ENCODE data around the gene FAM131B.

Gene FAM131B

DNA sequence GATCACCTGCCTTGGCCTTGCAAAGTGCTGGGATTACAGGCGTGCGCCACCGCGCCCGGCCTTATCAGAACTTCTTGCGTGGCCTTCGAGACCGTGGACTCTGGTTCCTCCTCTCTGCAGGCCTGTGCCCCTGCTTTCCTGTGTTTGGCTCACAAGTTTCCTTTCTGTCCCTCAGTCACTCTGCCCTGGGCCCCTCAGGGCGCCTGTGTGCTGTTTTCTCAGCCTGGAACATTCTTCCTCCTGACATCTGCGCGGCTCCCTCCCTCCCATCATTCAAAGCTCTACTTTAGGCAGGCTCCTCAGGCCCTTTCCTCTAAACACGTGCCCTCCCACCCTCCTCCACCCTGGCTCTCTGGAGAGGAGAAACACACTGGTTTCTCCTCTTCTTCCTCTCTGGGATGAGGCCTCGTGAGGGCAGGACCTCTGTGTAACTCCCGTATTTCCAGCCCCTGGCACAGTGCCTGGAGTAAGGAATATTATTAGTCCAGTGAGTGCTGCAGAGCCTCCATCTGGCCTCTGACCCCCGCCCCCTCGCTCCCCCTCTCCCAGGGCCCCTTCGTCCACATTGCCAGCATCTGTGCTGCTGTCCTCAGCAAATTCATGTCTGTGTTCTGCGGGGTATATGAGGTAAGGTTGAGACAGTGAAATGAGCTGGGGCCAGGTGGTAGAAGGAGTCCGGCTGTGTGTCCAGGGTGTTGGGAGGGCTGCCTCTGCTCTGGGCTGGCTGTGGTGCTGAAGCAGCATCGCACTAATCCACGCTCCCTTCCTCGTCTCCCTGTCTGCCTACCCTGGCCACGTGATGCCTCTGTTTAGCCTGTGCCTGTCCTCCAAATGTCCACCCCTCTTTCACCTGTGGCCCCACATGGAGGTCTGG lies 39.5 kb downstream of the FAM131B start:
- TF ChIP-seq, protein P1, sequence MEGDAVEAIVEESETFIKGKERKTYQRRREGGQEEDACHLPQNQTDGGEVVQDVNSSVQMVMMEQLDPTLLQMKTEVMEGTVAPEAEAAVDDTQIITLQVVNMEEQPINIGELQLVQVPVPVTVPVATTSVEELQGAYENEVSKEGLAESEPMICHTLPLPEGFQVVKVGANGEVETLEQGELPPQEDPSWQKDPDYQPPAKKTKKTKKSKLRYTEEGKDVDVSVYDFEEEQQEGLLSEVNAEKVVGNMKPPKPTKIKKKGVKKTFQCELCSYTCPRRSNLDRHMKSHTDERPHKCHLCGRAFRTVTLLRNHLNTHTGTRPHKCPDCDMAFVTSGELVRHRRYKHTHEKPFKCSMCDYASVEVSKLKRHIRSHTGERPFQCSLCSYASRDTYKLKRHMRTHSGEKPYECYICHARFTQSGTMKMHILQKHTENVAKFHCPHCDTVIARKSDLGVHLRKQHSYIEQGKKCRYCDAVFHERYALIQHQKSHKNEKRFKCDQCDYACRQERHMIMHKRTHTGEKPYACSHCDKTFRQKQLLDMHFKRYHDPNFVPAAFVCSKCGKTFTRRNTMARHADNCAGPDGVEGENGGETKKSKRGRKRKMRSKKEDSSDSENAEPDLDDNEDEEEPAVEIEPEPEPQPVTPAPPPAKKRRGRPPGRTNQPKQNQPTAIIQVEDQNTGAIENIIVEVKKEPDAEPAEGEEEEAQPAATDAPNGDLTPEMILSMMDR (IDR thresholded peaks at IDR 0.05) = no peak
- no peak for TF ChIP-seq ZFX (IDR thresholded peaks at IDR 0.05; ENCODE audit: borderline replicate concordance)
- no peak overlapping the region for H3K27ac ChIP-seq

DNA sequence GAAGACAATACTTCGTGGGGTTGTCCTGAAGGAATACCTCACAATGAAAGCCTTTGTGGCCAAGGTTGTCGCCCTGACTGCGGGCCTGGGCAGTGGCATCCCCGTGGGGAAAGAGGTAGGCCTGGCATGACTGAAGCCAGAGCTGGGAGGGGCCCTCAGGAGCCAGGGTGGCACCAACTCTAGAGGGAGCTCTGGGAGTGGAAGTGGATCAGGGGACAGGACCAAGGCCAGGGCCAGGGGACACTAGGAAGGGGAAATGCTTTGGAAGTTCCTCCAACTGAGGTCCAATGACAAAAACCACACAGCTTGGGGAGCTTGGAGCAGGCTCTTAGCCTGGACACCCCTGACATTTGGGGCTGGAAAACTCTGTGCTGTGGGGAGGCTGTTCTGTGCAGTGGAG lies 40.8 kb downstream of the FAM131B start:
- no peak for TF ChIP-seq ZFX (IDR thresholded peaks at IDR 0.05; ENCODE audit: borderline replicate concordance)
- TF ChIP-seq, protein P1 (IDR thresholded peaks at IDR 0.05) = peak; percentile 54
- no peak overlapping the region for H3K27ac ChIP-seq

DNA sequence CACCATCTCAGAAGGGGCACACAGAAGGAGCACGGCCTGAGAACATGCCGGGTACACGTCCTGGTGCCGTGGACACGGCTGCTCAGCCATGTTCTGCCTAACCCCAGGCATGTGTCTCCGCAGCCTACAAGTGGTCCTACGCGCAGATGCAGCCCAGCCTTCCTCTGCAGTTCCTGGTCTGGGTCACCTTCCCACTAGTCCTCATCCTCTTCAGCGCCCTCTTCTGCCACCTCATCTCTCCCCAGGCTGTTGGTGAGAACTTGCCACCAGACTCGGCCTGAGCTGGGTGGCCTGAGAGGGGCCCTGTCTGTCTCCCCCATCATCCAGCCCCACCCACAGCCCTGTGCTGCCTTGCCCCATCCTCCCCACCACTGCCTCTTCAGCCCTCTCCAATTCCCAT lies 41.3 kb downstream of the FAM131B start:
- no peak for TF ChIP-seq ZFX (IDR thresholded peaks at IDR 0.05; ENCODE audit: borderline replicate concordance)
- TF ChIP-seq, protein P1 (IDR thresholded peaks at IDR 0.05) = no peak

DNA sequence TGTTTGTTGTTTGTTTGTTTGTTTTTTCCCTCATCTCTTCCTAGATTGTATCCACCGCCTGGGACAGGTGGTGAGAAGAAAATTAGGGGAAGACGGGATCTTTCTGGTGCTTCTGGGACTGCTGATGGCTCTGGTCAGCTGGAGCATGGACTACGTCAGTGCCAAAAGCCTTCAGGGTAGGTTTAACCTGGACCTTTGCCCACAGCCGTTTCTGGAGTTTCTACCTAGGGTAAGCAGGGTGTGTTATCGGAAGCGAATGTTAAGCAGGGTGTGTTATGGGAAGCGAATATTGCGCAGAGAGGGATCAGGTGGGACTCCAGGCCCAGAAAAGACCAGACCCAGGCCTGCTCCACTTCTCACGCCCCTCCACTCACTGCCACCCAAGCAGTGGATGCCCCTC lies 41.9 kb downstream of the FAM131B start:
- TF ChIP-seq, protein P1 (IDR thresholded peaks at IDR 0.05) = no peak
- TF ChIP-seq ZFX (IDR thresholded peaks at IDR 0.05; ENCODE audit: borderline replicate concordance) = no peak
- no peak overlapping the region for H3K27ac ChIP-seq

More for the DNA sequence above, 41.3 kb downstream of the FAM131B start:
- no peak overlapping the region for H3K27ac ChIP-seq

DNA sequence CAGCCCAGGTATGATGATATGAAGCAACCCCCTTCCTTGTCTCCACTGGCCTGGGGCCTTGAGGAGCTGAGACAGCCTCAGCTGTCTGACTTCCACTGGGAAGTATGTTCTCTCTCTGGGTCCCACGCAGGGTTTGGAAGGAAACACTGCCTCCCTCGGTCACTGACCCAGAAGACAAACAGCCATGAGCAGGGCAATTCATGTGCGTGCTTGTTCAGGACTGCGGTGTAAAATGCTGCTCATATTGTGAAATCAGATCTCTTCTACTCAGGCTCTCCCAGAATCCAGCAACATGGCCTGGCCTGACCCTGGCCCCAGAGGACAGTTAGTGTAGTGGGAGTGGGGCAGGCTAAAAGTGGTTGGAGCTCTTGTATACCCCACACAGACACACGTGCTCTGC lies 43.9 kb downstream of the FAM131B start:
- no peak for TF ChIP-seq ZFX (IDR thresholded peaks at IDR 0.05; ENCODE audit: borderline replicate concordance)
- TF ChIP-seq, protein P1 (IDR thresholded peaks at IDR 0.05) = no peak
- no peak overlapping the region for H3K27ac ChIP-seq

DNA sequence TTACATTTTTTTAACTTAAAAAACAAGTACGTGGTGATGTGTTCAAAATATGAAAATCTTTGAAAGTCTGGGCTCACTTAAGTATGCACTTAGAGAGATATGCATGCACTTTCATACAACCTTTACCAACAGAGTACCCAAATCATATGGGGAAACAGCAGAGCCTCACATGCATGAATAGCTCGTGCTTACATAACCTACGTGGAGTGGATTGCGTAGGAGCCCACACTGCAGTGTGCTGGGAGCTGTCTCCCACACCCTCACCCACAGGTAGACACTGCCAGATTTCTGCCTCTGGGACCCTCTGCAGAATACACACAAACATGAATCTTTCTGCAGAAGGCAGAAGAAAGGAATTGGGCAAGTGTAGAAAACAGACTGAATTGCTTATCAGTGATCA lies 46.0 kb downstream of the FAM131B start:
- TF ChIP-seq, protein P1 (IDR thresholded peaks at IDR 0.05) = no peak
- no peak for TF ChIP-seq ZFX (IDR thresholded peaks at IDR 0.05; ENCODE audit: borderline replicate concordance)
- H3K27ac ChIP-seq = no peak overlapping the region

DNA sequence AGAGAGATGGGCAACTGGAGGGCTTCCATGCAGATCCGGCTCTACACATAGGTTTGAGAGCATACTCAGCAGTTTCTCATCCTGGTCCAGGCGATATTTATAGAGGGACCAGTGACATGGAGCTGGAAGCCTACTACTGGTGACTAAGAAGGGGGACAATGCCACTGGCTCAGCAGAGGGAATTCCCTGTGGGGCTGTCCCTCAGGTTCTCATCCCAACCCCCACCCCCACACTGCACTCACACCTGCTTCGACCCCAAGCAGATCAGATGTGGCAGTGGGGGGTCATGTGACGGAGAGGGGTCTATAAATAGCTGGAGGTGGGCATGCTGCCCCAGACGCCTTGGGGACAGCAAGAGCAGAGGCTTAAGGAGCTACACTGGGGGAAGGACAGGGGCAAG lies 46.7 kb downstream of the FAM131B start, which contains the start of gene CLCN1:
CLCN1 (plus strand) TSS at position 336 of the 400 bp plus-strand sequence. CDS start 102 bp downstream, outside the sequence.
- H3K27ac ChIP-seq = no peak within 1 kb of the TSS
- TF ChIP-seq, protein P1 (IDR thresholded peaks at IDR 0.05) = no peak
- no peak for TF ChIP-seq ZFX (IDR thresholded peaks at IDR 0.05; ENCODE audit: borderline replicate concordance)
